Aorta (tissue), 5 donors: Measurements from ENCODE around the gene KCNJ18. TPM values are rescaled to one million over a fixed set of nuclear protein-coding genes. Genes with fewer than 3 reads are reported as not detected.
A peak's percentile ranks its signal among the peaks of the same experiment; 100 is the strongest.
"Not testable (repeated sequence)": the region's sequence is repeated elsewhere in the genome, so short reads cannot be mapped to it uniquely, and the experiment has no call there.

Source experiments
- ATAC-seq: fragments of 200-7000 bp; cut with Tn5 transposase; one replicate; pipeline ENCODE4 v1.9.1; 2022; ENCODE audit warnings: moderate library complexity; ENCODE audit not compliant: low FRiP score
- DNase-seq, 2 donors: peaks; one replicate each; pipeline ENCODE4 v3.0.0-alpha.2; 2020
- H3K27ac ChIP-seq, 2 donors: one replicate each; pipeline ENCODE4 v1.5.1; 2013; ENCODE audit warnings: low read length in 2 of 2, mild to moderate bottlenecking in 2 of 2, moderate library complexity in 2 of 2, control low read depth in 1 of 2, inconsistent platforms in 1 of 2, low read depth in 1 of 2
- H3K27me3 ChIP-seq, 2 donors: one replicate each; pipeline ENCODE4 v1.6.1; 2013; ENCODE audit warnings: control low read depth in 1 of 2, low read length in 1 of 2, mild to moderate bottlenecking in 1 of 2, moderate library complexity in 1 of 2; ENCODE audit not compliant: insufficient read depth in 2 of 2, control insufficient read depth in 1 of 2
- H3K36me3 ChIP-seq, 2 donors: one replicate each; pipeline ENCODE4 v1.6.1; 2013; ENCODE audit warnings: control low read depth in 1 of 2, low read length in 1 of 2, mild to moderate bottlenecking in 1 of 2; ENCODE audit not compliant: insufficient read depth in 2 of 2, control insufficient read depth in 1 of 2
- H3K4me1 ChIP-seq, 2 donors: one replicate each; pipeline ENCODE4 v1.6.1; 2013; ENCODE audit warnings: low read length in 2 of 2, control low read depth in 1 of 2, mild to moderate bottlenecking in 1 of 2, moderate library complexity in 1 of 2; ENCODE audit not compliant: insufficient read depth in 2 of 2, control insufficient read depth in 1 of 2
- H3K4me3 ChIP-seq, 2 donors: one replicate each; pipeline ENCODE4 v1.5.1; 2013; ENCODE audit warnings: low read length in 2 of 2, control low read depth in 1 of 2, mild to moderate bottlenecking in 1 of 2
- H3K9me3 ChIP-seq: one replicate; pipeline ENCODE4 v1.6.1; 2013; ENCODE audit warnings: mild to moderate bottlenecking, low read length; ENCODE audit not compliant: control insufficient read depth
- WGBS, 2 donors: extraction: QIAGEN DNeasy Blood & Tissue Kit; methylation state at CpG; one replicate each; pipeline ENCODE4 v1.1.7; 2013; 5-methylcytosine and 5-hydroxymethylcytosine counted together
- intact Hi-C, 2 donors: fragments of 100-400 bp; cut with DNase I; formaldehyde crosslinking; loops; one replicate each; pipeline versions ENCODE4 v1.14.2 to v1.15.0; 2022
- polyA plus RNA-seq, 2 donors: library from polyadenylated mRNA; stranded (reverse); fragments of 200-250 nt; gene quantifications; one replicate each; pipeline ENCODE4 v1.2.3, GENCODE V29; 2013
- total RNA-seq, 2 donors: library from RNA; stranded (reverse); fragmentation: NEBNext Ultra II Directional; extraction: Animal tissue kit (Norgen Biotek cat#: 25700); gene quantifications; one replicate each; pipeline ENCODE4 v1.2.1, GENCODE V29; 2021
- donor health status: healthy with polysubstance abuse.
- donor health status: Bipolar disorder and iron deficiency.
- donor health status: DM: no; HTN: no; CAD: no.
- donor health status: DM: no; HTN: no; CAD: no.
- donor health status: DM: yes; HTN: yes; CAD: no.

The KCNJ18 gene
- total and polyA plus RNA-seq, 4 donors, result not detected

DNA sequence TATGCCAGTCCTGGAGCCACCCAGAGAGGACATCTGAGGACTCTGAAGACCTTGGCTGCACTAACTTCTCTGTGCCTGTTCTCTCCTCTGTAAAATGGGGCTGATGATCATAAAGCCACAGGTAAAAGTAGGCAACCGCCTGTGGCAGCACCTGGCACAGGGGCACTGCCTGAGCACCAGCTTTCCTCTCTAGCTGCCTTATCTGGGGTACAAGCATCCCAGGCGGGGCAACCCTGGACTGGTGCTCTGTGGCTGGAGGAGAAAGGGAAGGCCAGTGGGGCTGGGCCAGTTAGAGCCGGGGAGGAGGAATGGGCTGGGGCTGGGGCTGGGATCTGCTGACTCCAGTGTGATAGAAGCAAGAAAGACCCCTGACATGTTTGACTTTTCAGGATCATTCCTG lies 18.2 kb downstream of the KCNJ18 start:
- intact Hi-C loops, H3K27ac ChIP-seq, H3K36me3 ChIP-seq, H3K9me3 ChIP-seq, DNase-seq, ATAC-seq, H3K27me3 ChIP-seq, H3K4me3 ChIP-seq, H3K4me1 ChIP-seq: not testable (repeated sequence)
- WGBS, 2 donors, result 70 to 80% methylated on average over 2 to 3 of the region's 3 CpGs

DNA sequence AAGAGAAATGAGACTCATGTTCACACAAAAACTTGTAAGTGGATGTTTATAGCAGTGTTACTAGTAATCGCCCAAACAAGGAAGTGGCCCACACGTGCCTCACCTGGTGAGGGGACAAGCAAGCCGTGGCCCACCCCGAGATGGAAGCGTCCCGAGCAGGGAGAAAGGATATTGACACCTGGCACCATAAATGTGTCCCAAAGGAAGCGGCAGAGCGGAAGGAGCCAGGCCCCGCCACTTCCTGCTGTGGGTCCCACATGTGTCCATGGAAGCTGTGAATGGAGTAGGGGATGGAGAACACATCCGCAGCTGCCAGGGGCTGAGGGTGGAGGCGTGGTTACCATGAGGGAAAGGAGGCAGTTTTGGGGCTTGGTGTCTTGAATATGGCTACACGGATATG lies 18.9 kb downstream of the KCNJ18 start:
- Histone ChIP-seq H3K36me3 (no peaks in the 10 kb centered on the region), H3K27ac (no peak overlapping the region), H3K9me3 (no peaks in the 10 kb centered on the region), H3K4me3 (no peak overlapping the region), H3K4me1 (no peaks in the 10 kb centered on the region), H3K27me3 (no peaks in the 10 kb centered on the region)
- intact Hi-C loops, result no loop called here
- ATAC-seq (no peak), DNase-seq (no peak)
- 73 to 78% methylated on average over 12 of the region's 12 CpGs for WGBS, 2 donors

DNA sequence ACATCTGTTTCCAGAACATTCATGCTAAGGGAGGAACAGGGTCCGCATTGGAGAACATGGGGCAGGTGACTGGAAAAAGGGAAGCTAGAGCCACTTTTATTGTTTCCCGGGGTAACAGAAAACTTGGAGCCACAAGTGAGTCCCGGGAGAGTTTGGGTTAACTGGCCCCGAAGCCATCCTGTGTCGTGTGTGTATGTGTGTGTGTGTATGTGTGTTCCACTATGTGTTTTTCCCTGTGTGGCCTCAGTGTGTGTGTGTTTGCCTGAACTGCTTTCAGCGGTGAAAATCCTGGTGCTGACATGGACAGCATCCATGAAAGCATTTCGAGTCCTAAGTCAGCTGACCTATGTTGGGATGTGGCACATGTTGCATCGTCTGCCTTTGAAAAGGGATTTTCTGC lies 20.7 kb downstream of the KCNJ18 start:
- H3K36me3 ChIP-seq, DNase-seq, H3K9me3 ChIP-seq, intact Hi-C loops, H3K4me1 ChIP-seq, H3K27ac ChIP-seq, H3K4me3 ChIP-seq, H3K27me3 ChIP-seq, ATAC-seq: not testable (repeated sequence)
- 61 to 63% methylated on average over 8 of the region's 8 CpGs for WGBS, 2 donors

DNA sequence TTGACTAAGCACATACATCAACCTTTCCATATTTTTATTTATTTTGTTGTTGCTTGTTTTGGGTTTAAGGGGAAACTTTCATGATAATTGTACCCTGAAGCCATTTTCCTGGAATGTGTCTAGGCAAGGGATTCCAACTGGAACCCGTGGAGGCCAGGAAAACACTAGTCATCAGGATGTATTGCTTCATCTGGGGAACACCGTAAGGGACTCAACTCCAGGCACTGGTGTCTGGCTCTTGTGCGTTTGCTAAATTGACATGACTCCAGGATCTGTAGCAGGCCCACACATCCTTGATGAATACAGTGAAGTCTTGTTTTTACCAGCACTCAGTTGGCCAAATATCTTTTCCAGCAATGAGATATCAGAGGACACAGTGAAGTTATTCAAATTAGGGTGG lies 21.3 kb downstream of the KCNJ18 start:
- WGBS, 2 donors, result 33% methylated on average over 1 of the region's 3 CpGs; no CpG with 5 or more reads in 1 of the 2 donors
- H3K27ac ChIP-seq, H3K9me3 ChIP-seq, intact Hi-C loops, H3K4me1 ChIP-seq, H3K36me3 ChIP-seq, H3K4me3 ChIP-seq, H3K27me3 ChIP-seq, DNase-seq: not testable (repeated sequence)
- peak; percentile 44 for ATAC-seq

DNA sequence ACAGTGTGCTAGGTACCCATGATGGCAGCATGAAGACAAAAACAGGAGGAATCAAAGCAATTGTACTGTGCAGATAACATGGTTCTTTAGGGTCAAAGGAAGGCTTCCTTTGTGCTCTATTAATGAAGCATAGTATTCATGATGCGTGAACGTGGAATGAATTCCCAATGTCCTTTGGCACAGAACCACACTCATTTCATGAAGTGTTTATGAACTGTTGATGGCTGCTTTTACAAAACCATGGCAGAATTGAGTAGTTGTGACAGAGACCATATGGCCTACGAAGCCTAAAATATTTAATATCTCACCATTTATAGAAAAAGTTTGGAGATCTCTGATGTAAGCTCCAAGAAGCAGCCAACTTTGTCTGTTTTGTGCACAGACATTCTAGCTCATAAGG lies 22.4 kb downstream of the KCNJ18 start:
- WGBS, 2 donors, result 47 to 59% methylated on average over 3 of the region's 3 CpGs
- H3K4me1 ChIP-seq, H3K4me3 ChIP-seq, H3K9me3 ChIP-seq, H3K36me3 ChIP-seq, H3K27me3 ChIP-seq, intact Hi-C loops, H3K27ac ChIP-seq, ATAC-seq, DNase-seq: not testable (repeated sequence)

DNA sequence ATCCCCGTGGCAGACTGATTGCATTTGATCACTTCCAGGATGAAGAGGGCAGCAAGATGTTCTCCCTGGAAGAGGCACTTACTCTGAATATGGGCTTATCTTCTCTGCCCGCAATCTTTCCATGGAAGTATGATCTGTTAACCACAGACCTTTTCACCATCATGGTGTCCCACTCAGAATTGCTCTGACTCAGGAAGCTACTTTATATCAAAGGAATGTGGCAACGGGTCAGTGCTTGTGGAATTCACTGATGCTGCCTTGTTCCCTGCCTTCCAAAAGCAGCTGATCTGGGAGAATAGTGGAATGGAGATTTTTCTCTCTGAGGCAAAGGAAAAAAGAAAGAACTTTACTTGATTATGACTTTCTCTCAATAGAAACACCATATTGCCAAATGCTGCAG lies 23.6 kb downstream of the KCNJ18 start:
- H3K4me1 ChIP-seq, H3K4me3 ChIP-seq, H3K9me3 ChIP-seq, H3K27ac ChIP-seq, ATAC-seq, H3K27me3 ChIP-seq, DNase-seq, intact Hi-C loops, H3K36me3 ChIP-seq: not testable (repeated sequence)
- WGBS, 2 donors, result 63 to 64% methylated on average over 2 of the region's 3 CpGs

DNA sequence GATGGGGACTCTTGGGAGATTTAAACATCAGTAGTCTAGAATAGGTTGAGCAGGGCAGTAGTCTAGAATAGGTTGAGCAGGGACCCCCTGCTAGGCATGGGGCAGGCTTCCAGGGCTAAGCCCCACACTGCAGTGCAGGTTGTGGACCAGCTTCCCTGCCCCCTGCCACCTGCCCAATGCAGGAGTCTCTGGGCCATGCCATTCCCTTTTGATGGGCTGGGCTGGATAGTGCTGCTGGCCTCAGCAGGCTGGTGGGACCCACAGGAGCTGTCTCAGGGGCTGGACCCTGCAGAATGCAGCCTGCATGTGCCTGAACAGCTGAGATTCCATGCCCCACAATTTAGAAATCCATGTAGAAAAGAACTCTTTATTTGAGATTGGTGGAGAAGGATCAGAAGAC lies 26.6 kb downstream of the KCNJ18 start:
- H3K4me3 ChIP-seq, ATAC-seq, H3K27ac ChIP-seq, H3K36me3 ChIP-seq, intact Hi-C loops, H3K4me1 ChIP-seq, H3K9me3 ChIP-seq, DNase-seq, H3K27me3 ChIP-seq: not testable (repeated sequence)

DNA sequence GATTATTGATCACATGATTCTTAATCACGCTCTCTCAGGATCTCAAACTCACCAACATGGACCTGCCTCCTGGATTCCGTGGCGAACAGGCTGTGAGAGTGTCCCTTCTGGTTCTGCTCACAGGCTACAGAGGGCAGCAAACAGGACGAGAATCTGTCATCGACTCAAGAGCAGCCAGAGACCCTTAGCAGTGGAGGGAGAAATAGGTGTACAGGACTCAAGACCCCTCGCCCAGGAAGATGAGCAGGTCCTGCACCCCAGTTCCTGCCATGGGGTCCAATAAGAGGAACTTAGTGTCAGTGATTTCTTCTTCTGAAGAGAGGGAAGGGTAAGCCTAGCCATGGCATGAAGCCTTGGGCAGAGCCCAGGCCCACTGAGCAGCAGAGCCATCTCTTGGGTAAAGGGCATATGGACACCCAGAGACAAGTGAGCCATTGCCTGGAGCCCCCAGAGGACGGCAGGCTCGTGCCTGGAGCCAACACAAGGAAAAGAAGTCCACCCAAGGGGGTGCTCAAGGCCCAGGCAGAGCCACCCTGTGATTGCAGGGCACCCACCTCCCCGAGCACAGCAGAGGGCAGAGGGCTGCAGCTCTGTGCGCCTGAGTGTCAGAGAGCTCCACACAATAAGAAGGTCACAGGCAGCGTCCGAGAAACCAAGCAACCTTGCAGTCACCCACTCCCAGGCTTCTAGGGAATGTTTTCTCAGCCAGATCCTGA lies 27.3 kb downstream of the KCNJ18 start:
- H3K4me3 ChIP-seq, H3K27ac ChIP-seq, H3K27me3 ChIP-seq, H3K9me3 ChIP-seq, H3K36me3 ChIP-seq, intact Hi-C loops, DNase-seq, H3K4me1 ChIP-seq, ATAC-seq: not testable (repeated sequence)
- WGBS, 2 donors, result 62 to 66% methylated on average over 12 of the region's 12 CpGs

DNA sequence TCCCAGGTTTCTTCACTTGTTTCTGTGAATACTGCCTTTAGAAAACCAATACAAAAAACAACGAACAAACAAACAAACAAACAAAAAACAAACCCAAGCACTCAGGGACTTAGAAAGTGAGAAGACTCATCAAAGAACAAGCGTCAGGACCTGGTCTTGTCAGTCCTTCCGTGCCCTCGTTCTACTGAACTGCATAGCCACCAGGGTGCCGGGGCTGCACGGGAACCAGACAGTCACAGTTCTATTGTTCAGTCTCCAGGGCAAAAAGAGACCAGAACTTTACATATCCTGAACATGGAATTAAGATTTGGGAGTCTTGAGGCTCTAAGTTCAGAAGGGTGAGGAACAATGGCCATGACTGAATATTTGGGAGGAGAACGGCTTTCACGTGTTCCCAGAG lies 28.2 kb downstream of the KCNJ18 start:
- DNase-seq, H3K4me1 ChIP-seq, H3K36me3 ChIP-seq, H3K27me3 ChIP-seq, H3K27ac ChIP-seq, intact Hi-C loops, H3K4me3 ChIP-seq, ATAC-seq, H3K9me3 ChIP-seq: not testable (repeated sequence)
- whole genome bisulfite sequencing, 2 donors, result 63 to 72% methylated on average over 8 of the region's 8 CpGs
